ENCODE measurements around the gene CEP95.
"Not testable (repeated sequence)": the region's sequence is repeated elsewhere in the genome, so short reads cannot be mapped to it uniquely, and the experiment has no call there.

CEP95 gene

GRCh38 chr17:64466019-64466735, 40.6 kb upstream of the CEP95 start:
- no peak for DNase-seq (ENCODE audit: extremely low read depth, low read depth)
- no peak for TF ChIP-seq CTCF (IDR thresholded peaks at IDR 0.05; ENCODE audit: low read depth, low read length)

- DNase-seq (ENCODE audit: extremely low read depth, low read depth): not testable (repeated sequence)
Measured at GRCh38 chr17:64466834-64467233, 39.9 kb upstream of the CEP95 start.

GRCh38 chr17:64470625-64471024, 36.2 kb upstream of the CEP95 start:
- TF ChIP-seq CTCF (IDR thresholded peaks at IDR 0.05; ENCODE audit: low read depth, low read length): no peak
- DNase-seq (ENCODE audit: extremely low read depth, low read depth): no peak

- TF ChIP-seq CTCF (IDR thresholded peaks at IDR 0.05; ENCODE audit: low read depth, low read length): no peak
- DNase-seq (ENCODE audit: extremely low read depth, low read depth): no peak
Measured at GRCh38 chr17:64471440-64471839, 35.3 kb upstream of the CEP95 start.

GRCh38 chr17:64472564-64472963, 34.2 kb upstream of the CEP95 start:
- TF ChIP-seq CTCF (IDR thresholded peaks at IDR 0.05; ENCODE audit: low read depth, low read length): no peak
- no peak for DNase-seq (ENCODE audit: extremely low read depth, low read depth)

- no peak for TF ChIP-seq CTCF (IDR thresholded peaks at IDR 0.05; ENCODE audit: low read depth, low read length)
- no peak for DNase-seq (ENCODE audit: extremely low read depth, low read depth)
Measured at GRCh38 chr17:64477849-64478248, 28.9 kb upstream of the CEP95 start.

- no peak for TF ChIP-seq CTCF (IDR thresholded peaks at IDR 0.05; ENCODE audit: low read depth, low read length)
- DNase-seq (ENCODE audit: extremely low read depth, low read depth): no peak
Measured at GRCh38 chr17:64480951-64481350, 25.8 kb upstream of the CEP95 start.

GRCh38 chr17:64484380-64484779, 22.4 kb upstream of the CEP95 start:
- TF ChIP-seq CTCF (IDR thresholded peaks at IDR 0.05; ENCODE audit: low read depth, low read length): no peak
- no peak for DNase-seq (ENCODE audit: extremely low read depth, low read depth)
